ENCODE data around the gene NLK. TPM values are rescaled to one million over a fixed set of nuclear protein-coding genes. Genes with fewer than 3 reads are reported as not detected.

Gene NLK
- total RNA-seq, 2 donors from 2014 or later: 19.8 to 37.0 TPM

DNA sequence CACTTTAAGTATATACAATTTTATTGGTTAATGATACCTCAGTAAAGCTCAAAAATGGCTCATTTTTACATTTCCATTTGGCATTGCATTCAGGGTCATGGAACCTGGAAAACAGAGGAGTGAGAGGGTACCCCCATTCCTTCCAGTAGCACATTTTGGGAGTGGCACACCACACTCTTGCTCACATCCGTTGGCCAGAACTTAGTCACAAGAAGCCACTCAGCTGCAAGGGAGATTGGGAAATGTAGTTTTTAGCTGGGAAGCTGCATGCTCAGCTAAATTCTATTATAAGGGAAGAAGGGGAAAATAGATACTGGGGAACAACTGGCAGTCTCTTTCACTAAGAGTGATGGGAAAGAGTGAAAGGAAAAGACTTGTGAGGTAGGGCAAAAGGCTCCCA, 174.1 kb downstream of the NLK start:
- Histone ChIP-seq H3K9me3 (no peaks in the 10 kb centered on the region), H3K4me1 (replicated peaks) (no peaks in the 10 kb centered on the region), H3K36me3 (no peaks in the 10 kb centered on the region), H3K27me3 (replicated peaks; ENCODE audit: insufficient read depth) (no peaks in the 10 kb centered on the region), H3K4me3 (no peak overlapping the region), H3K27ac (no peak overlapping the region)
- DNase-seq (ENCODE audit: low spot score): no peak
- TF ChIP-seq POLR2AphosphoS5 (IDR thresholded peaks at IDR 0.05): no peak
- TF ChIP-seq POLR2A (IDR thresholded peaks at IDR 0.05): no peak
- TF ChIP-seq, protein P1, sequence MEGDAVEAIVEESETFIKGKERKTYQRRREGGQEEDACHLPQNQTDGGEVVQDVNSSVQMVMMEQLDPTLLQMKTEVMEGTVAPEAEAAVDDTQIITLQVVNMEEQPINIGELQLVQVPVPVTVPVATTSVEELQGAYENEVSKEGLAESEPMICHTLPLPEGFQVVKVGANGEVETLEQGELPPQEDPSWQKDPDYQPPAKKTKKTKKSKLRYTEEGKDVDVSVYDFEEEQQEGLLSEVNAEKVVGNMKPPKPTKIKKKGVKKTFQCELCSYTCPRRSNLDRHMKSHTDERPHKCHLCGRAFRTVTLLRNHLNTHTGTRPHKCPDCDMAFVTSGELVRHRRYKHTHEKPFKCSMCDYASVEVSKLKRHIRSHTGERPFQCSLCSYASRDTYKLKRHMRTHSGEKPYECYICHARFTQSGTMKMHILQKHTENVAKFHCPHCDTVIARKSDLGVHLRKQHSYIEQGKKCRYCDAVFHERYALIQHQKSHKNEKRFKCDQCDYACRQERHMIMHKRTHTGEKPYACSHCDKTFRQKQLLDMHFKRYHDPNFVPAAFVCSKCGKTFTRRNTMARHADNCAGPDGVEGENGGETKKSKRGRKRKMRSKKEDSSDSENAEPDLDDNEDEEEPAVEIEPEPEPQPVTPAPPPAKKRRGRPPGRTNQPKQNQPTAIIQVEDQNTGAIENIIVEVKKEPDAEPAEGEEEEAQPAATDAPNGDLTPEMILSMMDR (IDR thresholded peaks at IDR 0.05): no peak
- intact Hi-C loops (cut with DNase I): no loop called here
- WGBS: 7% methylated on average over 1 of the region's 1 CpG

DNA sequence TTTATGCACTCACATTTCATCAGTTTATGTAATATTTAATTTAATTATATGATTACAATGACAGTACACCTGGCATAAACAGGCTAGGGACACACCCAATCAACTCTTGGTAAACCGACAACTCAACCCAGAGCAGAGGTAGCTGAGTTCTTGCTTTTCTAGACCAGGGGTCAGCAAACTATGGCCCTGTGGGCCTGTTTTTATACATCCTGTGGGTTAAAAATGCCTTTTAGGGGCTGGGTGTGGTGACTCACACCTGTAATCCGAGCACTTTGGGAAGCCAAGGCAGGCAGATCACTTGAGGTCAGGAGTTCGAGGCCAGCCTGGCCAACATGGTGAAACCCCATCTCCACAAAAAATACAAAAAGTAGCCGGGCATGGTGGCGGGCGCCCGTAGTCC, 177.3 kb downstream of the NLK start:
- H3K36me3 ChIP-seq: no peaks in the 10 kb centered on the region
- no peak overlapping the region for H3K4me3 ChIP-seq
- intact Hi-C loops (cut with DNase I): no loop called here
- H3K4me1 ChIP-seq (replicated peaks): no peaks in the 10 kb centered on the region
- 94% methylated on average over 7 of the region's 7 CpGs for WGBS
- H3K27ac ChIP-seq: no peak overlapping the region
- no peaks in the 10 kb centered on the region for H3K9me3 ChIP-seq
- TF ChIP-seq, protein P1 (IDR thresholded peaks at IDR 0.05): no peak
- no peak for TF ChIP-seq POLR2AphosphoS5 (IDR thresholded peaks at IDR 0.05)
- no peak for TF ChIP-seq POLR2A (IDR thresholded peaks at IDR 0.05)
- H3K27me3 ChIP-seq (replicated peaks; ENCODE audit: insufficient read depth): no peaks in the 10 kb centered on the region
- no peak for DNase-seq (ENCODE audit: low spot score)

DNA sequence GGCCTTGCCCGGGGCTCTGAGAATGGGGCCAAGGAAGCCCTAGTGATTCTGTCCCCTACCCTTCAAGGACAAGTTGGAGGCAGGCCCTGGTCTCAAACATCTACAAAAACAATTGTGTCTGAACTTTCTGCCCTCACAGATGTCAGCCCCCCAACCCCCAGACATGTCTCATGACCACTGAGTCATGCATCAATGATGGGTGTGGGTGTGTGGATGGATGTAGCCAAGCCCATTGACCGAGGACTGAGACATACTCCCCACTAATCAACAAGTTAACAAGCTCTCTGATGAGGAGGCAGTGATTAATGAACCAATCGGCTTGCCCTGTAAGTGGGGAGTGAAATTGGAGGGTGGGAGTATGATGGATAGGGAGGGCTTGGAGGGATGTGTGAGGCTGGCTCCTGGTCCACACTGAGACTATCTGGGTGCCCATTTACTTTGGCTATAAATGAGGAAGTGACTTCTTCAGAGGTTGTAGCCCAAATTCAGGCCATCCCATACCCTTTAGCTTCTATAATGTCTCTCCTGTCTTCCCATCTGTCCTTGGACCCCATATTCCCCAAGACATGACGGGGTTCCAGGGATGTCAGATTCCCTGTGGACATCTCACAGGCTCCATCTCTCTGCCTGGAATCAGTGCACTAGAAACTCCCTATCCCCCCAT, 179.4 kb downstream of the NLK start:
- Histone ChIP-seq H3K4me1 (replicated peaks) (no peaks in the 10 kb centered on the region), H3K27ac (no peak overlapping the region), H3K27me3 (replicated peaks; ENCODE audit: insufficient read depth) (no peaks in the 10 kb centered on the region), H3K36me3 (no peaks in the 10 kb centered on the region), H3K4me3 (no peak overlapping the region), H3K9me3 (no peaks in the 10 kb centered on the region)
- 91% methylated on average over 4 of the region's 4 CpGs for WGBS
- intact Hi-C loops (cut with DNase I): no loop called here
- no peak for DNase-seq (ENCODE audit: low spot score)
- TF ChIP-seq, protein P1 (IDR thresholded peaks at IDR 0.05): no peak
- TF ChIP-seq POLR2AphosphoS5 (IDR thresholded peaks at IDR 0.05): no peak
- TF ChIP-seq POLR2A (IDR thresholded peaks at IDR 0.05): no peak

DNA sequence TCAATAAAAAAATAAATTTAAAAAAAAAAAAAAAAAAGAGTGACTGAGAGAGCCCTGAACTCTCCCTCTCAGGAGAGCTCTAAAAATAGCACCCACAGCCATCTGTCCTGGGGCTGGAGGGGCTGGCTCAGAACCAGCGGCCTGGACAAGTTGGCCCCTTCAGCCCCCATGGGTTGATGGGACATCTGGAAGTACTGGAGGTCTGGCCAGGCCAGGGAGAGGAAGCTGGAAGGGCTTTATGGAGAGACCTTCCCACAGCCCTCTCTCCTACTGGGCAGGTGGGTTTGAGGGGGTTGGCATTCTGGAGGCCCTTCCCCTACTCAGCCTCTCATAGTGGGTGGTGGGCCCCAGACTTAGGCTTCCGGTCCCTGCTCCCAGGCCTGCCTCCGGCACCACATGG, 182.8 kb downstream of the NLK start:
- intact Hi-C loops (cut with DNase I): no loop called here
- no peaks in the 10 kb centered on the region for H3K36me3 ChIP-seq
- TF ChIP-seq, protein P1 (IDR thresholded peaks at IDR 0.05): no peak
- TF ChIP-seq POLR2AphosphoS5 (IDR thresholded peaks at IDR 0.05): no peak
- no peak for TF ChIP-seq POLR2A (IDR thresholded peaks at IDR 0.05)
- no peaks in the 10 kb centered on the region for H3K9me3 ChIP-seq
- 94% methylated on average over 3 of the region's 3 CpGs for WGBS
- peaks cover 5% of the 10 kb centered on the region for H3K4me1 ChIP-seq (replicated peaks)
- no peak overlapping the region for H3K4me3 ChIP-seq
- no peaks in the 10 kb centered on the region for H3K27me3 ChIP-seq (replicated peaks; ENCODE audit: insufficient read depth)
- H3K27ac ChIP-seq: no peak overlapping the region
- DNase-seq (ENCODE audit: low spot score): no peak

DNA sequence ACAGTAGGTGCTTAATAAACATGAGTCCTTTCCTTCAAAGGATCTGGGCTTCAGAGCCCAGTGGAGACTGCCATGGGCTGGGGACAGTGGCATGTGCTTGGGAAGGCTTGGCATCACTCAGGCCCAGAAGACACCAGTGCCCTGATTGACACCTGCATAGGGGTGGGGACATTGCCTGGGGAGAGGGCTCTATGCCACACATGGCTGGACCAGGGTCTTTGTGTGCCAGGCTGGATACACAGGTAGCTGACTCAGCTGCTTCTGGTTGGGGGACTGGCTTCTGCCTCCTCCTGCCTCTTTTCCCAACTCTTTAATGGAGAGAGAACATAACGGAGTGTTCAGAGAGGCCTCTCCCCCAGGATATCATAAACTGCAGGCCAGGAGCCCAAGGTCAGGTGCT, 183.4 kb downstream of the NLK start:
- no peak overlapping the region for H3K27ac ChIP-seq
- H3K4me1 ChIP-seq (replicated peaks): peaks cover 5% of the 10 kb centered on the region
- WGBS: 55% methylated on average over 1 of the region's 1 CpG
- no peaks in the 10 kb centered on the region for H3K36me3 ChIP-seq
- intact Hi-C loops (cut with DNase I): no loop called here
- no peak overlapping the region for H3K4me3 ChIP-seq
- DNase-seq (ENCODE audit: low spot score): no peak
- H3K27me3 ChIP-seq (replicated peaks; ENCODE audit: insufficient read depth): no peaks in the 10 kb centered on the region
- H3K9me3 ChIP-seq: no peaks in the 10 kb centered on the region
- TF ChIP-seq, protein P1 (IDR thresholded peaks at IDR 0.05): no peak
- TF ChIP-seq POLR2AphosphoS5 (IDR thresholded peaks at IDR 0.05) (no peak), POLR2A (IDR thresholded peaks at IDR 0.05) (no peak)
